Activated B cell treated with CpG ODN at 0.5 μM for 24 hours (primary cell): ENCODE results near the gene EHMT1. TPM values are rescaled to one million over a fixed set of nuclear protein-coding genes. Genes with fewer than 3 reads are reported as not detected.

Experiments
- ATAC-seq: fragments of 200-7000 bp; cut with Tn5 transposase; one replicate; pipeline ENCODE4 v1.10.0; 2021; ENCODE audit warnings: low read depth, mild to moderate bottlenecking, moderate library complexity
- CTCF ChIA-PET: fragments of 350-600 bp; sonication (Branson Sonifier 250); formaldehyde crosslinking; loops from one replicate; lab custom pipeline; 2021; ENCODE audit warnings: antibody characterized with exemption; lab: Charles Lee
- POLR2A ChIA-PET: fragments of 350-600 bp; sonication (Branson Sonifier 250); formaldehyde crosslinking; loops from one replicate; lab custom pipeline; 2021; ENCODE audit warnings: antibody characterized with exemption; lab: Charles Lee
- DNase-seq: peaks from one replicate; pipeline ENCODE4 v3.0.0; 2022
- H3K27ac Mint-ChIP-seq: one replicate; pipeline ENCODE4 v1.8.0; 2020; ENCODE audit warnings: mixed read lengths
- H3K27me3 Mint-ChIP-seq: one replicate; pipeline ENCODE4 v1.8.0; 2021; ENCODE audit warnings: mixed read lengths
- H3K36me3 Mint-ChIP-seq: one replicate; pipeline ENCODE4 v1.8.0; 2021; ENCODE audit warnings: low read depth, mixed read lengths
- H3K4me1 Mint-ChIP-seq: one replicate; pipeline ENCODE4 v1.8.0; 2021; ENCODE audit warnings: mixed read lengths
- H3K4me3 Mint-ChIP-seq: one replicate; pipeline ENCODE4 v1.8.0; 2020; ENCODE audit warnings: mild to moderate bottlenecking, mixed read lengths
- H3K9me3 Mint-ChIP-seq: one replicate; pipeline ENCODE4 v1.8.0; 2020; ENCODE audit warnings: mixed read lengths
- CTCF ChIP-seq: fragments of 200-600 bp; IDR thresholded peaks from one replicate; pipeline ENCODE4 v1.8.0; 2022; ENCODE audit warnings: antibody characterized with exemption, mild to moderate bottlenecking
- intact Hi-C: fragments of 100-400 bp; cut with micrococcal nuclease; formaldehyde crosslinking; loops from one replicate; pipeline ENCODE4 v1.15.1; 2024
- total RNA-seq: library from RNA; stranded (reverse); gene quantifications from 2 replicates; pipeline ENCODE4 v1.2.3, GENCODE V29; 2022

Gene EHMT1
- total RNA-seq, 1 donor from 2014 or later: 163 TPM

- POLR2A ChIA-PET: no interaction called here
- Mint-ChIP-seq H3K36me3 (no peaks in the 10 kb centered on the region), H3K4me3 (no peak overlapping the region), H3K4me1 (peaks cover 2% of the 10 kb centered on the region), H3K27ac (no peak overlapping the region), H3K27me3 (peaks cover 29% of the 10 kb centered on the region), H3K9me3 (no peaks in the 10 kb centered on the region)
- no peak for DNase-seq
- CTCF ChIA-PET: no interaction called here
- intact Hi-C loops: no loop called here
- ATAC-seq: no peak
- no peak for TF ChIP-seq CTCF
Observed at GRCh38 chr9:137872296-137872695, 253.5 kb downstream of the EHMT1 start.

GRCh38 chr9:137873408-137873807 is 254.6 kb downstream of the EHMT1 start:
- TF ChIP-seq CTCF: no peak
- Mint-ChIP-seq H3K9me3 (no peaks in the 10 kb centered on the region), H3K4me3 (no peak overlapping the region), H3K36me3 (no peaks in the 10 kb centered on the region), H3K4me1 (peaks cover 2% of the 10 kb centered on the region), H3K27me3 (peaks cover 23% of the 10 kb centered on the region), H3K27ac (no peak overlapping the region)
- intact Hi-C loops: no loop called here
- ATAC-seq (no peak), DNase-seq (no peak)
- CTCF ChIA-PET: no interaction called here
- POLR2A ChIA-PET: no interaction called here

GRCh38 chr9:137873858-137874362 is 255.1 kb downstream of the EHMT1 start:
- H3K27me3 Mint-ChIP-seq: peaks cover 20% of the 10 kb centered on the region
- CTCF ChIA-PET: no interaction called here
- DNase-seq: no peak
- intact Hi-C loops: no loop called here
- POLR2A ChIA-PET: no interaction called here
- no peak overlapping the region for H3K27ac Mint-ChIP-seq
- no peak overlapping the region for H3K4me3 Mint-ChIP-seq
- no peak for TF ChIP-seq CTCF
- ATAC-seq: no peak
- no peaks in the 10 kb centered on the region for H3K36me3 Mint-ChIP-seq
- H3K9me3 Mint-ChIP-seq: no peaks in the 10 kb centered on the region
- H3K4me1 Mint-ChIP-seq: peaks cover 2% of the 10 kb centered on the region

- Mint-ChIP-seq H3K4me3 (no peak overlapping the region), H3K4me1 (peaks cover 2% of the 10 kb centered on the region), H3K9me3 (no peaks in the 10 kb centered on the region), H3K27me3 (peaks cover 28% of the 10 kb centered on the region), H3K27ac (no peak overlapping the region), H3K36me3 (no peaks in the 10 kb centered on the region)
- ChIA-PET POLR2A (no interaction called here), CTCF (no interaction called here)
- intact Hi-C loops: no loop called here
- DNase-seq (no peak), ATAC-seq (no peak)
- TF ChIP-seq CTCF: no peak
Observed at GRCh38 chr9:137875354-137875753, 256.5 kb downstream of the EHMT1 start.

GRCh38 chr9:137875846-137876245 is 257.0 kb downstream of the EHMT1 start:
- Mint-ChIP-seq H3K27me3 (peaks cover 28% of the 10 kb centered on the region), H3K36me3 (no peaks in the 10 kb centered on the region), H3K9me3 (no peaks in the 10 kb centered on the region), H3K4me3 (no peak overlapping the region), H3K4me1 (peaks cover 2% of the 10 kb centered on the region), H3K27ac (no peak overlapping the region)
- DNase-seq (no peak), ATAC-seq (no peak)
- ChIA-PET POLR2A (no interaction called here), CTCF (no interaction called here)
- intact Hi-C loops: no loop called here
- no peak for TF ChIP-seq CTCF
